GM12875 (cell line): ENCODE measurements around the gene TMEM235.
"Not testable (repeated sequence)": the region's sequence is repeated elsewhere in the genome, so short reads cannot be mapped to it uniquely, and the experiment has no call there.

Source experiments
- H3K4me3 ChIP-seq: one replicate; pipeline ENCODE4 v1.5.1; 2011; ENCODE audit warnings: low read depth, low read length, control low read depth
- TF ChIP-seq, protein P1 (sequence below): IDR thresholded peaks from 2 replicates; pipeline ENCODE4 v1.5.1; 2011; ENCODE audit warnings: low read depth, mild to moderate bottlenecking, control low read depth, inconsistent platforms, low read length, moderate library complexity, borderline replicate concordance; ENCODE audit not compliant: insufficient read depth

TMEM235 gene

DNA sequence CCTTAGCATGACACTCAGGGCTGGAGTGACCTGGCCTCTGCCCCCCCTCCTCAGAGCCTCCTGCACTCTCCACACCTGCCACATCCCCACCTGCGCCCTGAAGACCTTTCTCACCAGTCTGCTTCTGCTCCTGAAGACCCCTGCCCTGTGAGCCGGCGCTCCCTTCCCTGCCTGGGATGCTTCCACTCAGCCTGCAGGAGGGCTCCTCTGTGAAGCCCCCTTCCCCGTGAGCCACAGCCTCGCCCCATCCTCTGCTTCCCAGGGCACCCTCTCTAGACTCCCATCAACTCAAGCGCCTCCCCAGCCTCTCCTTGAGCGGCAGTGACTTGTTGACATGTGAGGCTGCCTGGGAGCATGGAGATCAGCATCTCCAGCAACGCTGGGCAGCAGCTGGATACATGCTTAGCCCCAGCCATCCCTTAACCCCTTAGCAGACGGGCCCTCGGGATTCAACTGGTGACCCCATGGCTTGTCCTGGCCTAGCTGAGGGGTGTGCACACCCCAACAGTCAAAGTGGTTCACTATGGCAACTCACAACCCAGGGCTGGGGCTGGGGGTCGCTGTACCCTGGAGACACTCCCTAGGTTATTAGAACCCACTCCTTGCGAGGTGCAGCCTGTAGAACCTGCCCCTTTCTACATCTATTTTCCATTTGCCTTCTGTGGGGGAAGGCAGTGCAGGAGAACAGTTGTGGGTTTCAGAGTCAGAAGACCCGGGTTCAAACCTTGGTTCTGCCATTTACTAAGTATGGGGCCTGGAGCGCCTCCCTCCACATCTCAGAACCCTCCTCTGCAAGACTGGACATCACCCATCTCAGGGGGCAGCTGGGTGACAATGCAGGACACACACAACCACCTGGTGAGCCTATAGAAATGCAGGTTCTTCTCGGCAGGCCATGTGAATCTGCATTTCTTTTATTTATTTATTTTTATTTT is 21.5 kb downstream of the TMEM235 start:
- H3K4me3 ChIP-seq, result no peak overlapping the region
- TF ChIP-seq, protein P1, sequence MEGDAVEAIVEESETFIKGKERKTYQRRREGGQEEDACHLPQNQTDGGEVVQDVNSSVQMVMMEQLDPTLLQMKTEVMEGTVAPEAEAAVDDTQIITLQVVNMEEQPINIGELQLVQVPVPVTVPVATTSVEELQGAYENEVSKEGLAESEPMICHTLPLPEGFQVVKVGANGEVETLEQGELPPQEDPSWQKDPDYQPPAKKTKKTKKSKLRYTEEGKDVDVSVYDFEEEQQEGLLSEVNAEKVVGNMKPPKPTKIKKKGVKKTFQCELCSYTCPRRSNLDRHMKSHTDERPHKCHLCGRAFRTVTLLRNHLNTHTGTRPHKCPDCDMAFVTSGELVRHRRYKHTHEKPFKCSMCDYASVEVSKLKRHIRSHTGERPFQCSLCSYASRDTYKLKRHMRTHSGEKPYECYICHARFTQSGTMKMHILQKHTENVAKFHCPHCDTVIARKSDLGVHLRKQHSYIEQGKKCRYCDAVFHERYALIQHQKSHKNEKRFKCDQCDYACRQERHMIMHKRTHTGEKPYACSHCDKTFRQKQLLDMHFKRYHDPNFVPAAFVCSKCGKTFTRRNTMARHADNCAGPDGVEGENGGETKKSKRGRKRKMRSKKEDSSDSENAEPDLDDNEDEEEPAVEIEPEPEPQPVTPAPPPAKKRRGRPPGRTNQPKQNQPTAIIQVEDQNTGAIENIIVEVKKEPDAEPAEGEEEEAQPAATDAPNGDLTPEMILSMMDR, result no peak

DNA sequence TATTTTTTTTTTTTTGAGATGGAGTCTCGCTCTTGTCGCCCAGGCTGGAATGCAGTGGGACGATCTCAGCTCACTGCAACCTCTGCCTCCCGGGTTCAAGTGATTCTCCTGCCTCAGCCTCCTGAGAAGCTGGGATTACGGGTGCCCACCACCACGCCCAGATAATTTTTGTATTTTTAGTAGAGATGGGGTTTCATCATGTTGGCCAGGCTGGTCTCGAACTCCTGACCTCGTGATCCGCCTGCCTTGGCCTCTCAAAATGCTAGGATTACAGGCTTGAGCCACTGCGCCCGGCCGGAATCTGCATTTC is 22.2 kb downstream of the TMEM235 start:
- not testable (repeated sequence) for H3K4me3 ChIP-seq

DNA sequence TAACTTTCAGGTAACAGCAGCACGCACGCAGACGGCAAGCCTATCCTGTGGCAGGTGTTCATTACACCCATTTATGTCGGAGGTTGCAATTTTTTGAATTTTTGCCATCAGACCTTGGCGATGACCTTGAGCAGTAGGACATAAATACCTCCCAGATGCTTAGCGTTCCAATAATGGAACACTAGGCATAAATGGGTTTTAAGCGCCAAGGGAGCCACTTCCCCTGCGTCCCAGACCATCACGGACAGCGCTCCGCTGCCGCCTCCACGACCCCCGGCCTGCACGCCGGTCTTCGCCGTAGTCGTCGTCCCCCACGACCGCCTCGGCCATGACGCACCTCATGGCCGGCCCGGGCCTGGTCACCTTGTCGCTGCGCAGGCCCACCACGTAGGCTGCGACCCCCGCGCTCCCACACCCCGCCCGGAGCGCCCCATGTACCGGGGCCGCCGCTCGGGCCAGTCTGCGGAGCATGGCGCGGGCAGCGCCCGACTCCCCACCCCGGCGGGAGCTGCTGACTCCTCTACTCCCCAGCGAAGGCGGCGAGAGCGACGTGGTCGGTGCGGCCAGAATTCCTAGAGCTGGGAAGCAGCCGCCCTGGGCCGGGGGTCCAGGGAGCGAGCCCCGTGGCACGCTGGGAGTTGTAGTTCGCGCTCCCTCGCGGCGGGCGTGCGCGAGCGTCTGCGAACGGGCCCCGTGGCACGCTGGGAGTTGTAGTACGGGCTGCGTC is 22.7 kb downstream of the TMEM235 start:
- TF ChIP-seq, protein P1, result no peak
- H3K4me3 ChIP-seq, result peak overlapping the region; percentile 81

DNA sequence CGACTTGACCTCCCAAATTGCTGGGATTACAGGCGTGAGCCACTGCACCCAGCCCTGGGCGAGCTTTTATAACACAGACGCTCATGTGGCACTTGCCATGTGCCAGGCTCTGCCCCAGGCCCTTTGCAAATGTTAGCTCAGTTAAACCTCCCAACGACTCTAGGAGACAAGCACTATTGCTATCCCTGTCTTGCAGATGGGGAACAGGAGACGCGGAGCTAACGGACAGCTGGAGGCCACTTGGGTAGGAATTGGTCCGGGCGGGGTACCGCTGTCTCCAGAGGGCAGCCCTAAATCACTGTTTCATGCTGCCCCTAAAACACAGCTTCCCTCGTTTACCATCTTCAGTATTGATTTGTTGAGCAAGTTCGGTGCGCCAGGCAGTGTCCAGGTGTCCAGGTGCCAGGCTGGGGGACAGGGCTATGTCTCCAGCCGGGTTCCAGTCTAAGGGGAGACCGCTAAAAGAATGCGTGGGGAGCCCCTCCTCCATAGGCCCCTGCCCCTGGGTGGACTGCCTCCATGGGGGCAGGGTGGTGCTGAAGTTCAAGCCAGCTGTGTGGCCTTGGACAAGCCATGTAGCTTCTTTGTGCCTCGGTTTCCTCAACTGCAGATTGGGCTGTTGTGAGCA is 23.7 kb downstream of the TMEM235 start:
- TF ChIP-seq, protein P1, result no peak
- H3K4me3 ChIP-seq, result no peak overlapping the region

DNA sequence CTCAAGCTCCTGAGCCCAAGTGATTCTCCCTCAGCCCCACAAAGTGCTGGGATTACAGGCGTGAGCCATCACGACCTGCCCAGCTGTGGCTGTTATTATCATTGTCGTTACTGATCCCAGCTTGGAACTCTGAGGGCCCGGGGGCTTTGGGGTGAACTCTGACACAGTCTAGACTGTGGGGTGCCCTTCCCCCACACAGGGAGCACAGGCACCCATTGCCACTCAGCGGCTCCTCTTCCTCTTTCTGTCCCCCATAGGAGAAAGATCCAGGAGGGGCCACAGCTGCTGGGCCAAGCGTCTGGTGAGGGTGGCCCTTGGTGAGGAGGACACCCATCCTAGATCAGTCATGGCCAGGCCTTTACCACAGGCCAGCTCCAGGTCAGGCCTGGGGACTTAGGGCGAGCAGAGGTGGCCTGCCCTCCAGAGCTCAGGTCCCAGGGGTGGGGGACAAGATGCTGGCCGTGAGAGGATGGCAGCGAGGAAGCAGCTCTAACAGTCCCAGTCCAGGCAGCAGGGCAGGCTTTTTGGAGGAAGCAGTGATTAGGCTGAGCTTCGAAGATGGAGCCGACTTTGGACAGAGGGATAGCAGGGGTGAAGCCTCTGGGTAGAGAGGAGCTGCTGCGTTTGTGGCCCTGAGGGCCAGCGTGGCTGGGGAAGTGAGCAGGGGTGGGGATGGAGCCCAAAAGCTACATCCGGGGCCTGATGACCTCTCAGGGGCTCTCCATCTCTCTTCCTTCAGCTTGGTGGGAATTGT is 24.7 kb downstream of the TMEM235 start:
- H3K4me3 ChIP-seq, result no peak overlapping the region
- TF ChIP-seq, protein P1, result no peak

DNA sequence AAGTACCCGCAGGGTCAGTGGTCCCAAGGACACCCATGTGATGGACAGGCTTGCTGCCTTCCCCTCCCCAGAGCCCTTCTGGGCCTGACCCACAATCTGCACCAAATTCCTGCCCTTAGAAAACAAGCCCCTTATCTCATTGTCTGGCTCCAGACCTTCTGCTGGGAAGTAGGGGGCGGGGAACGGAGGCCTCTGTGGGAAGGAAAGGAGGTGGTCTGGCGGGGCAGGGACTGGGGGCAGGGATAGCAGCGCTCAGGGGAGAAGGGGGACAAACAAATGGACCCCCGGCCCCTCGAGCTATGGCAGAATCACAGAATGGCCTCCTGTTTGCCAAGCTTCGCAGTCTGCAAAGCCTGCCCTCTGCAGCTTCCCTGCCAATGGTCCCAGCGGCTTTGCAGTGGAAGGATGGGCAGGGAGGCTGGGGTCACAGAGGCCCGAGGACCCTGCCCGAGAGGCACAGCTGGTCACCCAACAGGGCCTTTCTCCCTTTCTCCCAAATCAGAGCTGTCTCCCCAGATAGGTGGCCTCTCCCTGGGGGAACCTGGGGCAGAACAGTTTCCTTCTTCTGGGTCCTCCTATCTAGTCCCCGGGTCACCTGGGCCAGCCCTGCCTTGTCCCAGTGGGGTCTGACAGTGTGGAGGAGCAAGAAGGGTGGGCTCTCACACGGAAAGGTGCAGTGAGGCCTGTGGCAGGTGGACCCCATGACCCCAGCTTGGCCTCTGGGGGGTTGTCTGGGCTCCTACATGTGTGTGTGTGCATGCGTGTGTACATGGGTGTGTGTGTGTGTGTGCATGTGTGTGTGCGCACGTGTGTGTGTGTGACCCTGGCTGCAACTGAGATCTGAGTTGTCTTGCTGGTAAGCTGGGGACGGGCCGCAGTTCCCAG is 25.5 kb downstream of the TMEM235 start:
- TF ChIP-seq, protein P1, result no peak
- no peak overlapping the region for H3K4me3 ChIP-seq
